Testis (tissue), 2 donors: Measurements from ENCODE around the gene AGAP1.

Experiments
- POLR2A ChIP-seq: fragments of 450-650 bp; IDR thresholded peaks from one replicate; pipeline ENCODE4 v1.6.1; 2017; ENCODE audit warnings: antibody characterized with exemption, mild to moderate bottlenecking, moderate library complexity
- TF ChIP-seq, protein P1 (sequence below), 3 experiments: fragments of 450-650 bp in 2 of 3; fragments of 200-600 bp in 1 of 3; sonication (generic) in 1 of 3; IDR thresholded peaks; one replicate each; pipeline ENCODE4 v1.5.1; 2016 to 2019; ENCODE audit warnings: antibody characterized with exemption in 3 of 3, mild to moderate bottlenecking in 2 of 3, moderate library complexity in 1 of 3

DNA sequence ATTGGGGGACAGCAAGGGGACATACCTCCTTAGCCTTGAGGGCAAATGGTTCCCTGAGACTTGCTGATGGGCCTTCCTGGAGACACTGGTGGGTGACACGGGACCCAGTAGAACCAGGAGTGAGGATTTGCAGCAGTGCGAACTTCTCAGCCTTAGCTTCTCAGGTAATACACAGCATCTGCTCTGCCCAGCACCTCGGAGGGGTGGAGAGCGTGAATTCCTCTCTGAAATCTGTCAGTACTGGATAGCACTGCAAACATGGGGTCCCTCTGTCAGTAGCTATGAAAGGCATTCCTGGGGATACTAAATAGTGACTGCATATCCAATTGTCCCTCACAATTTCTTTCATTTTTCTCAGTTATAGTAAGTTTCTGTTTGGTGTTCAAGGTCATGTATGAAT, 522.7 kb downstream of the AGAP1 start:
- TF ChIP-seq, protein P1, sequence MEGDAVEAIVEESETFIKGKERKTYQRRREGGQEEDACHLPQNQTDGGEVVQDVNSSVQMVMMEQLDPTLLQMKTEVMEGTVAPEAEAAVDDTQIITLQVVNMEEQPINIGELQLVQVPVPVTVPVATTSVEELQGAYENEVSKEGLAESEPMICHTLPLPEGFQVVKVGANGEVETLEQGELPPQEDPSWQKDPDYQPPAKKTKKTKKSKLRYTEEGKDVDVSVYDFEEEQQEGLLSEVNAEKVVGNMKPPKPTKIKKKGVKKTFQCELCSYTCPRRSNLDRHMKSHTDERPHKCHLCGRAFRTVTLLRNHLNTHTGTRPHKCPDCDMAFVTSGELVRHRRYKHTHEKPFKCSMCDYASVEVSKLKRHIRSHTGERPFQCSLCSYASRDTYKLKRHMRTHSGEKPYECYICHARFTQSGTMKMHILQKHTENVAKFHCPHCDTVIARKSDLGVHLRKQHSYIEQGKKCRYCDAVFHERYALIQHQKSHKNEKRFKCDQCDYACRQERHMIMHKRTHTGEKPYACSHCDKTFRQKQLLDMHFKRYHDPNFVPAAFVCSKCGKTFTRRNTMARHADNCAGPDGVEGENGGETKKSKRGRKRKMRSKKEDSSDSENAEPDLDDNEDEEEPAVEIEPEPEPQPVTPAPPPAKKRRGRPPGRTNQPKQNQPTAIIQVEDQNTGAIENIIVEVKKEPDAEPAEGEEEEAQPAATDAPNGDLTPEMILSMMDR (IDR thresholded peaks at IDR 0.05): no peak
- TF ChIP-seq POLR2A: no peak
